GM21576 (cell line): ENCODE data around the gene TLDC2.

Experiments used
- ATAC-seq: cut with Tn5 transposase; IDR thresholded peaks from one replicate; pipeline ENCODE4 v1.9.1; 2021; ENCODE audit warnings: mild to moderate bottlenecking, moderate library complexity; ENCODE audit not compliant: unreplicated experiment

TLDC2 gene

GRCh38 chr20:36849333-36850065, 26.4 kb upstream of the TLDC2 start:
- ATAC-seq: no peak

DNA sequence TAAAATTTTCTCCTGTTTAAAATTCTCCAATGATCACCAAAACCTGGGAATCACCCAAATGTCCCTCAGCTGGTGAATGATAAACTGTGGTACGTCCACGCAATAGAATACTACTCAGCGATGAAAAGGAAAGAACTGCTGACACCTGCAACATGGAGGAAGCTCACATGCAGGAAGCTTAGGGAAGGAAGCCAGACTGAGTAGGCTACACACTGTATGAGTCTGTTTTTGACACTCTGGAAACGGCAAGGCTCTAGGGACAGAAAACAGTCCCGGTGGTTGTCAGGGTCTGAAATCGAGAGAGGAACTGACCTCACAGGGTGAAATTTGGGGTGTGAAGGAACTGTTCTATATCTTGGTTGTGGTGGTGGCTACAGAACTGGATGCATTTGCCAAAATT, 25.2 kb upstream of the TLDC2 start:
- no peak for ATAC-seq

GRCh38 chr20:36851490-36851889, 24.4 kb upstream of the TLDC2 start:
- no peak for ATAC-seq

- no peak for ATAC-seq
These were observed 23.8 kb upstream of the TLDC2 start for GRCh38 chr20:36852187-36852586.

GRCh38 chr20:36854348-36855240, 21.3 kb upstream of the TLDC2 start:
- no peak for ATAC-seq

DNA sequence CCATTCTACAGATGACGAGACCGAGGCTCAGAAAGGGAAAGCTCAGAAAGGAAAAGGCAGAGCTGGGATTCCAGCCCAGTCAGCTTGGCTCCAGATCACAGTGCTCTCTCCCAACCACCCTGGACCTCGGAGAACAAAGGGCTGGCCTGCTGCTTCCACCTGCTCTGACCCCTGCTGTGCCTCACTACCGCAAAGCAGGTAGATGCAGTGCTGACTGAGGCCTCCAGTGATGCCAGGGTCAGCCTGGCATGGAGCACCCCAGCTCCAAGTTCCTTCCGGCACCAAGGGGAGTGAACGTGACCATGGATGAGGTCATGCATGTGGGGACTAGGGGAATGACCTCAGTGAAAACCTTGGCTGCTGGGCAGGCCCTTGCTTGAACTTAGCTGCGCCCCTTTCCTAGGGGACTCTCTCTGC, 20.7 kb upstream of the TLDC2 start:
- ATAC-seq: no peak

DNA sequence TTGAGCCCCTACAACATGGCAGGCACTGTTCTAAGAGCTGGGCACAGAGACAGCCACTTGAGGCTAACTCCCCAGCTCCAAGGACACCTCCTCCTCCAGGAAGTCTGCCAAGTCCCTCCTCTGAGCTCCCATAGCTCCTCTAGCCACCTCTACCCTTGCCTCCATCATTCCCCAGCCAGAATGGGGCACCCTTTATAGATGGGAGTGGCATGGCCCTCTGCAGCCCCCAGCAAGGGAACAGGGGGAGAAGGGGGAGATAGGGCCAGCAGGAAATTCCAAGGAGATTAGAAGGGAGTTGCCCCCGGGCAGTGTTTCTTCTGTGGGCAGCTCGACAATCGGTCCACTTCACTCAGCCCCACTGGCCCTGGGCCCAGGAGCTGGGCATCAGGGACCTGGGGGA, 19.7 kb upstream of the TLDC2 start:
- no peak for ATAC-seq

DNA sequence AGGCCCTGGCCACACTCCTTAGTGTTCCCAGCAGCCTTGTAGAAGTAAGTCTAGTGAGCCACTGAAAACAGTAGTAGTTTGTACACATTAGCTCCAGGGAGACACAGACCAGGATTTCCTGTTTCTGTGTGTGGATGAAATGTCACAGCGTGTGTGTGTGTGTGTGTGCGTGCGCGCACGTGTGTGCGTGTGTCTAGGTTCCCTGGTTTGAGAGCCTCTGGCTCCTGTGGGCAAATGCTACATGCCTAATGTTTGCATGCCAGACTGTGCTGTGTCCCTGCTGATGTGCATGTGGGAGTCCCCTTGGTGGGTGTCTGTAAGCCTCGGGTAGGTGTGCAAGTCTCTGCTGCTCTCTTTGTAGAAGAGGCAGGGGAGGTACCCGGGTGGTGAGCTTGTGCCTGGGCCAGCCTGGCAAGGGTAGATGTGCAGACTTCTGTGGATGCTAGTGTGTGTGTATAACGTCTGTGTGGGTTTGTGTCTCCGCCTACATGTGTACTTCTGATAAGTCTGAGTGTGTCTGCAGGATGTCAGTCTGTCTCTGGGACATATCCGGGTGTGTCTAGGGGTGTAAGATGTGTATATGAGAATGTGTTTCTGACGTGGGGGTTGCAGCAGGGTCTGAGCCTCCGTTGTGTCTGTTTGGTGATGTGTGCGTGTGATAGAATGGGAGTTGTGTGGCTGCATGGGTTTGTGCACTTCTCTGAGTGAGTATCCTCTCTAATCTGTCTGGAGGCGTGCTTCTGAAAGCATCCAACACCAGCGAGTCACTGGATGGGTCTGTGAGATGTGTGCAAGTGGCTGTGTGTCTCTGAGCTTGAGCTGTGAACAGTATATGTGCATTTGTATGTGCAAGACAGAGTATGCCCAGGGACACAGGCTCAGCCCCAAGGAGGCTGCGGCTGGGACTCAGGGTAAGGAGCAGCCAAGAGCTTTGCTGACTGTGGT, 19.0 kb upstream of the TLDC2 start:
- ATAC-seq: no peak

DNA sequence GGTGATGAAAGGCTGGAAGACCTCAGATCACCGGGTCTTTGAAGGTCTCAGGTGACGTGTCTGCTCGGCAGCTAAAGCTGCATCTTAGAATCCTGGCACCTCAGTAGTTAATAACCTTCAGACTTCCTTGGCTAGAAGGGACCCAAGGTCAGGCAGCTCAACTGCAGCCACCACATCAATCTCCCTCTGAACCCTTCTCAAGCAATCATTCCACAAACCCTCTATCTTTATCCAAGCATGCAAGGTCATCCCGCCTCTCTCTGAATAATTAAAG, 16.7 kb upstream of the TLDC2 start:
- ATAC-seq: no peak

DNA sequence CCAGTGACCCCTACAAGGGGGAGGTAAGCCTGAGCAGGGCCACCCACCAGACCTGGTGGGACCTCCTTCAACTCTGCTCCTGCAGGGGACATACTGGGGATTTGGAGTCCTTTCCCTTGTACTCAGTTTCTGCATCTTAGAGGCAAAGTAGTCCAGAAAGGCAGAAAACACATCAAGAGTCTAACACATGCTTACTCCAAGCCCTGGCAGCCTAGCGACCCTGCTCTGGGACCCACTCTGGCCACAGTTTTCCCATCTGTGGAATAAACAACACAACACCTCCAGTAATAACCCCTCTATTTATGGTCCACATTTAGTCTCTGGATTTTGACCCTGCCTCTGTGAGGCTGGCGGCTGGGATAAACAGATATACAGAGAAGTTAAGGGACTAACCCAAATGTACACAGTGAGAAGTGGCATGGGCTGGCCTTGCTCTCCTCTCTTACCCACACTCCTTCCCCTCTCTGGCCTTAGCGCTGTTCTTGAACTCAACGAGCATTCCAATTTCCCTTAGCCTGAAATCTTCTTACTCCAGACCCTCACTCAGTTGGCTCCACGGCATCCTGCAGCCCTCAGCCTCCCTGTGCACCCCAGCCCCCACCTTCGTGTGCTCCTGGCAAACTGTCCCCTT, 16.1 kb upstream of the TLDC2 start:
- ATAC-seq: no peak

DNA sequence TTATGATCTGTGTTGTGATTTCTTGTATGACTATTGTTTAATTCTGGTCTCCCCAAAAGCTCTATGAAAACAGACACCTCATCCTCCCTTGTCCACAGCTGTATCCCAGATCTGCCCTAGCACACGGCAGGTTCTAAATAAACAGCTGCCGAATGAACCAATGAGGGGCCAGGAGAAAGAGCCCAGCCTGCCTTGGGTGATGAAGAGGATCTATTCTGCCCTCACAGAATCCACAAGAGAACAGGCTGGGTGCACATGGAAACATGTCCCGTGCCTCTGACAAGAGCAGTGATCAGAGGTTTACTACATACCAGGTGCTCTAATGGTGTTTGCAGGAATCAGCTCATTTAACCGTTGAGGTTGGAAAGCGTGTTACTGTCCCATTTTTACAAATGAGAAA, 15.6 kb upstream of the TLDC2 start:
- no peak for ATAC-seq

GRCh38 chr20:36860811-36861624, 14.9 kb upstream of the TLDC2 start:
- no peak for ATAC-seq

DNA sequence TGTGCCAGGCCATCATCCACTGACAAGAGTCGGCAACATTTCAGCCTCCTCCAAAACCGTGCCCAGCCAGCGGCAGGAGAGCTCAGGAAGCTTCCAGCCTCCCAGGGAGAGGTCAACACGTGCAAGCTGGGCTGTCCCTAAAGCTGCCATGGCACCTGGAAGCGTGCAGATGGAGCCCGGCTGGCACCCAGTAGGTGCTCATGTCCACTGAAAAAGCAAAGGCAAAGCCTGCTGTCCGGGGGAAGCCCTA, 14.4 kb upstream of the TLDC2 start:
- no peak for ATAC-seq

DNA sequence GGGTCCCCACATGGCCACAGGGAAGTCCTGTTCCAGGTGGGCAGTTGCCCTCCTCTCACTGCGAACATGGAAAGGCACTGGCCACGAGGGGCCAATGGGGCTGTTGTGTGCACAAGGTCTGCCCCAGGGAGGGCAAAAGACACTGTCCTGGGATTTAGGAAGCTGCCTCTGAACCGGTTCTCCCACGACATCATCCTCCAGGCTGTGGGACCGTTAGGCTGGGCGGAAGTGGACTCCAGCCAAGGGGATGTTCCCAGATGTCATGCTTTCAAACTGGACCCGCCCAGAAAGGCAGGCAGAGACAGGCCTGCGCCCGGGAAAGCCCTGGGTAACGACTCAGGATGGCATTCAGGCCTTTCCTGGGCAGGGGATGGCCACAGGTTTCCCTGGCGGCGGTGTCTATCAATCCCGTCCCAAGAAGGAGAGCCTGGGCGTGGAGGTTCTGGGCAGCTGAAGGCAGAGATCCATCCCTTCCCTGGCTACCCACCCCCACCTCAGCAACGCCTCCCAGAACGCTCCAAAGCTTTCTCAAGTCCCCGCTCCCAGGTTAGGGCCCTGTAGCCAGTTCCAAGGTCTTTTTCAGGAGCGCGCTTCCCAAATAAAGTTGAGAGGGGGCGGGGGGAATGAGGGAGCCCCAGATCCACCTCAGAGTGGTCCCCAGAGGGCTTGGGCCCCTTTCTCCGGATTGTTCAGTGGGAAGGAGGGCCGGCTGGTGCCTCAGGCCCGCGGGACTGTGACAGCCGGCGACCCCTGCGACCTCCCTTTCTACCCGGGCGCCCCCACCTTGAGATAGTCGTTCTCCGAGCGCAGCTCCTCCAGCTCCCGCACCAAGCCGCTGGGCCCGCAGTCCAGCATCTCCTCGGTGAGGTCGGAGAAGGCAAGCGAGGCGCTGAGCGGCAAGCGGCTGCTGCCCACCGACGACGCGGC, 13.8 kb upstream of the TLDC2 start:
- ATAC-seq: no peak

- peak; percentile 45 for ATAC-seq
These were observed 12.9 kb upstream of the TLDC2 start for GRCh38 chr20:36862857-36863668.

- ATAC-seq: no peak
These were observed 10.7 kb upstream of the TLDC2 start for GRCh38 chr20:36865076-36865860.

GRCh38 chr20:36865861-36866149, 10.1 kb upstream of the TLDC2 start:
- no peak for ATAC-seq

DNA sequence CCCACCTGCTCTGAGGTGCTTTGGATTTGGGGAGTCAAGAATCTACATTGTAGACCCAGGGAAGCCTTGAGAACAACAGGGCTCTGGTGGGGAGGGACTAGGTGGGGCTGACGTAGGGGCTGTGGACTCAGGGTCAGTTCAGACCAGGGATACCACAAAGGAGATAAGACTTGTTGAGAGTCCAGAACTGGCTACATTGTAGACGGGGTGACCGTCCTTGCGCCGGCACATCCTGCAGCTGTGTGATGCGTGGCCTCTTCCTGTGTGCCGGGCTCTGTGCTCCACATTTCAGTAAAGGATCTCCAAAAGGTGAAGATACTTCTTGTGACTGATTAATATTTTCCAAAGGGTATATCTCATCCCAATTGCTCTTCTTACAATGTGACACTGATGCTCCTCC, 9.8 kb upstream of the TLDC2 start:
- ATAC-seq: no peak
